DLD1 (cell line): ENCODE measurements around the gene FOXD1.
"Not testable (repeated sequence)": the region's sequence is repeated elsewhere in the genome, so short reads cannot be mapped to it uniquely, and the experiment has no call there.

Experiments
- in situ Hi-C: cut with HindIII; loops from 2 replicates; pipeline ENCODE4 v1.10.0; 2017; ENCODE audit warnings: low sequenced_read_pairs

Gene FOXD1

DNA sequence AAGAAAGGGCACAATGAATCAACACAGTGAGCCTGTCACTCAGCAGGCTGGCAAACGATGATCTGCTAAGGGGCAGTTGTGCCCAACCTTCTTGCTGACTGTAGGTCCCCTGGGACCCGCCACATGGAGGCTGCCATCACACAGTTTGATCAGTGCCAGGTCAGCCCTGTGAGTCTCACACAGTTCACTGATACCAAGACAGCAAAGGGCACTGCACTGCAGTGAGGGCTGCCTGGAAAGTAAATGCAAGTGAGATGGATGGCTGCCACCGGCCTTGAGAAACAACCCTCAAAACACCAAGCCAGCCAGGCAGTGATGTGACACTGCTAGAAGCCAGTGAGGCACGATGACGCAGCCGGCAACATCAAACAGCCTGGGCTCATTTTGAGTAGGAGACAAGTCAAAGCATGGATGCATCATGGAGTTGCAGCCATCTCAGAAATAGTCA lies 30.3 kb downstream of the FOXD1 start:
- in situ Hi-C loops = no loop called here

DNA sequence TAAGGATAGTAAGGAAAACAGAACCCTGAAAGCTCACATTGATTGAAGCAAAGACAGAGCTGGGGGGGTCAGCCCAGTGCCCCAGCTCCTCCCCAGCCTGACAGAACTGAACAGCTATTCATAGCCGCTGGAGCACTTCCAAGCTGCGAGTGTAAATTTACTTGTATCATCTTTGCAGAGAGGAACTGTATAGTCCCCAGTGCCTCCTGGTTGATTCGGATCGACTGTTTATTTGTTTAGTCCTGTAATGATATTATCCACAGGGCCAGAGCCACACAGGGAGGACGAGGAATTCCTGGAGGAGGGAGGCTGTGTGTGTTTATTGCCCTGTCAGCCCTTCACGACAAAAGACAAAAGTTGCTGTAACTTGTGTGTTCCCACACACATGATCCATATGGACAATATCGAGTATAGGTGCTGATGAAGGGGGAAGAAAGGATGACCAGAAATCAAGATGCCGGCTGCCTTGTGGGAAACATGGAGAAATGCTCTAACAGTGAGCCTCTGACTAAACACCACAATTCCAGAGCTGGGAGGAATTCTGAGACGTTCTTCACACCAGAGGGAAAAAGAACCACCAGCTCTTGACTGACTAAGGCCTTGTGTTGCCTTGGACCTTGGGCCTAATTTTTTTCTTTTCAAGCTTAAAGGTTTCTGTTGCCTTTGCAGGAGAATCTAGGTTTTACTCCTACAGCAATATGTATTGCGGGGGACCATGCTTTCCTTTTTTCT lies 31.1 kb downstream of the FOXD1 start:
- in situ Hi-C loops = no loop called here

DNA sequence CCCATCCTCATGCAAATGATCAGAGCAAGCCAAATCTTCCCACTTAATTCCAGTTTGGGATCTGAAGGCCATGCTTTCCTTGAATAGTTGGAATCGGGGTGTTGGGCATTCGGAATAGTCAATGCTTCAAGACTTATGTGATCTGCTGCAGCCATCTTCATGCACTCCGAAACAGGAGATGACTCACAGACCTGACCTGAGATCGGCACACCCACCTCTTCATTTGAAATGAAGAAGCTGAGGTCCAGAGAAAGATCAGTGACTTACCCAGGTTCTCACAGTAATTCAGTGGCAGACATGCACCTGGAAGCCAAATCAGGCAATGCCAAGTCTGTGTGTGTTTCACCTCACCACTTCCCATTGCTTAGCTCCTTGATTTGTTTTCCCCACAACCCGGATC lies 33.0 kb downstream of the FOXD1 start:
- in situ Hi-C loops = no loop called here

DNA sequence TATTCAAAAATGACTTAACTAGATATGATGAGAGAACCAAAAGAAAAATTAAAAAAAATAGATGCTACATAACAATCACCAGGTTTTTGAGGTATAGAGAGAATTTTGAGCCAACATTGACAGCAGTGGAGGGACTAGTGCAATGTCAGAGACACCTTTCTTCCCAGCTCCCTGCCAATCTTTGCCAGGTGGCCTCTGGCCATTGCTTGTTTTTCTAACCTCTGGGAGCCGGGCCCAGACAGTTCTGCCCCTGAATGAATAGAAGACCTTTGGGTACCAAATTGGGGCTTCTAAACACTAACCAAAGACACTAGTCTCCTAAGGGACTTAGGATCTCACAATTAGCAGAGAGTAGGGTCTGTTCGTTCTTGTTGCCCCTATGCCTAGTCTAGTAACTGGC lies 33.4 kb downstream of the FOXD1 start:
- in situ Hi-C loops = no loop called here

DNA sequence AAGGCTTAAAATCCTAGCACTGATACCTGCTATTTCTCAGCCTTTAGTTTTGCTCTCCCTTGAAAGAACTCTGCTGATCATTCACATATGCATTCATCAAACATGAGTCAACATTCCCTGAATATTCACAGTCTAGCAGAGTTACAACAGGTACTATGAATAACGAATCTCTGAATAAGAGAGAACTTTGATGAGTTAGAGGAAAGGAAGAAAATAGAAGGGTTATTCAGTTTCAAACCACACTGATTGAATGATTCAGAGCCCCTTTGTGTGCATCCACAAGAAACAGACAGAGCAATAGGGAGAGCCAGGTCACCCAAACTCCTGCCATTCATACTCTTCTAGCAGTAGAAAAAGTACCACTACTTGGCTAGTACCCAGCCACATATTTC lies 36.0 kb downstream of the FOXD1 start:
- in situ Hi-C loops = no loop called here

DNA sequence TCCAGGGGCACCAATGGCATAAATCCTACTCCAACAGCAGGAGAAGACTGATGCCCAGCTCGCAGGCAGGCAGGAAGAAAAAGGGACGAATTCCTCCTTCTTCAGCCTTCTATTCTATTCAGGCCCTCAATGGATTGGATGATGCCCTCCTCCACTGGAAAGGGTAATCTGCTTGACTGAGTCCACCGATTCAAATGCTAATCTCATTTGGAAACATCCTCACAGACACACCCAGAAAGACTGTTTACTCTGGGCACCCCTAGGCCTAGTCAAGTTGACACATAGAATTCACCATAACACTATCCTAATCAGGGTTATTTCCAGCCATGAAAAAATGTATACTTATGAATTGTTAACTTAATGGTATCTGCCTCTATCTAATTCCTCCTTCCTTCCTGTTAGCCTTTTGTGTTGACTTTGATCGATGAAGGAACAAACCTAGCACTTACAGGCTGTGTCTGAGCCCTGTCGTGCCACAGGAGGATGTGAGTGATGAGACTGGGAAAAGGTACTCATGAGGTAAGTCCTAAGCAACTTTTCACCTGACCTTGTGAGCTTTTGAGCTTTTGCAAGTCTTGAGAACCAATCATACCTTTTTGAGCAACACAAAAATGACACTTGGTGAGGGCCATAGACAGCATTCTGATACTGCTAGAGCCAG lies 36.5 kb downstream of the FOXD1 start:
- in situ Hi-C loops = no loop called here

DNA sequence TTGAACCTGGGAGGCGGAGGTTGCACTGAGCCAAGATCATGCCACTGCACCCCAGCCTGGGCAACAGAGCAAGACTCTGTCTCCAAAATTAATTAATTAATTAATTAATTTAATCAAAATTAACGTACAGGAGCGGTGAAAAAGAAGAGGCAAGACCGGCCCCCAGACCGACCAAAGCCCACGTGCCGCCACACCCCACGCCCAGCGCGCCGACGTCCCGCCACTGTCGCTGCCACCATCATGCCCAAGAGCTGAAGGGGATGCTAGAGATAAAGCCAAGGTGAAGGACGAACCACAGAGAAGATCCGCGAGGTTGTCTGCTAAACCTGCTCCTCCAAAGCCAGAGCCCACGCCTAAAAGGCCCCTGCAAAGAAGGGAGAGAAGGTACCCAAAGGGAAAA lies 38.6 kb downstream of the FOXD1 start:
- in situ Hi-C loops = not testable (repeated sequence)

DNA sequence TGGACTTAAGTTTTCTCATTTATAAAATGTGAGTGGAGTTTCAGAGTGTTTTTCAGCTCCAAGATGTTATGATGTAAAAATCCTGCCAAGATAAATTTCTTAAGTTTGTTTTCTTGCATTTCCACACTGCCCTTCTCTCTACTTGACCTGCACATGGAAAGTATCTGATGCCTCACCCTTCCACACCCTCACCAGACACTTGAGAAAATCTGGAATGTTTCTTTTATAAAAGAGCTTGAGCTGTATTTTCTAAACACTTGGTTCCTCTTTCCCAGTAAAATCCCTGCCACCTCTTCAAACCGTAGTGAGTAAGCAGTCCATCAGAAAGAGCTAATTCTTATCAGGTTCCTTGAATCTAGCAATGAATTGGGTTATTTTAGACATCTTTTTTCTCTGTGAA lies 42.9 kb downstream of the FOXD1 start:
- in situ Hi-C loops = no loop called here

DNA sequence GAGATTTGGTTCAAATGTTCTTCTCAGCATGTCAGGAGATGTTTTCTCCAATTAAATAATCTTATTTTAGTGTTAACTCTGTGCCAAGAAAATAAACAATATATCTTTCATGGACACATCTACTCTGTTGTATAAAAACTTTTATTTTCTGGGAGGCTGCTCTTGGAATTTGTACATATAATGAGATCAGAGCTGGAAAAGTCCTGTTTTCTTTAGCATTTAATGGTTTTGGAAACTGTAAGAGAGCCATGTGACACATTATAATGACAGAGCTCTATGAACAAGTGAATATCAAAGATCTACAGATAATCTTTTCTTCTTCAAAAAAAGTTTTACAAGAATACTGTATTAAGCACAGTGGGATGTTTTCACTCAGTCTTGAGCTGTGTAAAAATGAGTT lies 48.8 kb downstream of the FOXD1 start:
- in situ Hi-C loops = loop anchor here (5.0 kb wide), 1 partner anchor 52 kb away; no protein-coding TSS in a partner anchor
